ENCODE data around the gene MINDY4. TPM values are rescaled to one million over a fixed set of nuclear protein-coding genes. Genes with fewer than 3 reads are reported as not detected.
A peak's percentile ranks its signal among the peaks of the same experiment; 100 is the strongest.
"Not testable (repeated sequence)": the region's sequence is repeated elsewhere in the genome, so short reads cannot be mapped to it uniquely, and the experiment has no call there.

Gene MINDY4
- total RNA-seq, 1 experiment from 2014 or later, result 3.5 TPM

DNA sequence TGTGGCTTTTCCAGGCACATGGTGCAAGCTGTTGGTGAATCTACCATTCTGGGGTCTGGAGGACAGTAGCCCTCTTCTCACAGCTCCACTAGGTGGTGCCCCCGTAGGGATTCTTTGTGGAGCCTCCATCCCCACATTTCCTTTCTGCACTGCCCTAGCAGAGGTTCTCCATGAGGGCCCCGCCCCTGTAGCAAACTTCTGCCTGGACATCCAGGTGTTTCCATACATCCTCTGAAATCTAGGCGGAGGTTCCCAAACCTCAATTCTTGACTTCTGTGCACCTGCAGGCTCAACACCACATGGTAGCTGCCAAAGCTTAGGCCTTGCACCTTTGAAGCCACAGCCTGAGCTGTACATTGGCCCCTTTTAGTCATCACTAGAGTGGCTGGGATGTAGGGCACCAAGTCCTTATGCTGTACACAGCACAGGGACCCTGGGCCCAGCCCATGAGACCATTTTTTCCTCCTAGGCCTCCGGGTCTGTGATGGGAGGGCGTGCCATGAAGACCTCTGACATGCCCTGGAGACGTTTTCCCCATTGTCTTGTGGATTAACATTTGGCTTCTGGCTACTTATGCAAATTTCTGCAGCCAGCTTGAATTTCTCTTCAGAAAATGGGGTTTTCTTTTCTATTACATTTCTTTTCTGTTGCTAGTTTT, 62.9 kb downstream of the MINDY4 start:
- DNase-seq (ENCODE audit: low spot score), result not testable (repeated sequence)

DNA sequence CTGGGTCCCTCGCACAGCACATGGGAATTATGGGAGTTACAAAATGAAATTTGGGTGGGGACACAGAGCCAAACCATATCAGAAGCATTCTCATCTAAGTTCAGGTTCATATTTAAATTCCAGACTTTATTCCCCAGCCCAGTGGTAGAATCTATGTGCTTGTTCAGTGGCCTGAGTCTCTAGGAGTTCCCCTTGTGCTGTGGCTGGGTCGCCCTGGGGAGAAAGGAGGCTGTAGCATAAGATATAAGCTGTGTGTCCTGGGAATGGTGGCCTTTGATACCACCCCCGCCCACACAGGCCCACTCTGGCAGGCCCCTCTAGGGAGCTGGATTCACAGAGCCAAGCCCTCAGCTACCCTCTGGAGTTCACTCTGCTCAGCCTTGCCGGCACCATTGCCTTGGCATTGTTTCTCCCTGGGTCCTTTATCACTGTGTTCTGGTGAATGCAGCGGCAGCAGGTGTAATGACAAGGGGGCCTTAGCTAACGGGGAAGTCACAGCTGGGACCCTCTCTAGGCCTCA, 64.2 kb downstream of the MINDY4 start:
- no peak for DNase-seq (ENCODE audit: low spot score)

DNA sequence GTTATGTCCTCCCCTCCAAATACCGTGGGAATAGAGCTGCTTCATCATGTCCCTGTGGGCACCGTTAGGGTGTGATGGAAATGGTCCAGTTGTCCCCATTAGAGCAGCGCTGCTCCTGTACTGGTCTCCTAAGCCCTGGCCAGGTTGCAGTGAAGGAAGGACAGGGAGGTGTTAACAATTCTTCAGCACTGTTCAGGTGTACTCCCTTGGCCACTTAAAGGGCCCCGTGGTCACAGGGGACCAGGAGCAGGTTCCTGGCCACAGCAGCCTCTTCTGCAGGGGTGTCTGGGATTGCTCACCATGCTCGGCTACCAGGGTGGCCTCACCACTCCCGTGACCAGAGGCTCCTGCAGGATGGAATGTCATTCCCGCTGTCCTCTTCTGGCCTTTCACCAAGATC, 65.8 kb downstream of the MINDY4 start:
- DNase-seq (ENCODE audit: low spot score), result no peak

DNA sequence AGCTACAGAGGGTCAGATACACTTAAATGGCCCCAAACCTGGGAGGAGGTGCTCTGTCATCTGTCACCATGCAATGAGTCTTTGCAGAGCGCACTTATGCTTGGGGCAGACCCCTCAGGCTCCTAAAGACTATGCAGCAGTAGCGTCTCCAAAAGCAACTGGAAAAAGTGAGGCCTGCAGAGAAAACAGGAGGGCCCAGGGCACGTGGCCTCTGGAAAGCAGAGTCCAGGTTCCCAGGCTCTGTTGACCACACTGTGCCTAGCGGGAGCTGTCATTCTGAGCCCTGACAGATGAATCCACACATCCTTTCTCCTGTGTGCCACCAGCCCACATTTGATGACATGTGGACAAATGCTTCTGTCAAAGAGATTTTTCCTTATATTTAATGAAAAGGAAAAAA, 66.4 kb downstream of the MINDY4 start:
- DNase-seq (ENCODE audit: low spot score), result no peak

DNA sequence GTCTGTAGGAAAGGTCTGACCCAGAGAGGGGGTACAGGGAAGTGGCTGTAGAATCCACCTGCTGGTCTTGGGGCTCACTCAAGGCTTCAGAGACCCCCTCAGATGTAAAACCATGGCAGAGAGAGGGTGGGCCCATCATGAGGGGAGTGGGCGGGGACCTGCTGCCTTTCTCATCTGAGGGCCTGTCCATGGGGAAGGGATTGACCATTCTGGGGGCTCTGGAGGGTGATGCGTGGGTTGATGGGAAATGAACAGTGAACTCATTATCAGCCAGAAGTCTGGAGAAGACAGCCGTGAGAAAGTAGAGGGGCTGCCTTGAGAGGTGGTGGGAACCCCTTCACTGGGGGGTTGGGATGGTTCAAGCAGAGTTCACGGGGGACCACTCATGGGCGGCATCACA, 66.8 kb downstream of the MINDY4 start:
- no peak for DNase-seq (ENCODE audit: low spot score)

DNA sequence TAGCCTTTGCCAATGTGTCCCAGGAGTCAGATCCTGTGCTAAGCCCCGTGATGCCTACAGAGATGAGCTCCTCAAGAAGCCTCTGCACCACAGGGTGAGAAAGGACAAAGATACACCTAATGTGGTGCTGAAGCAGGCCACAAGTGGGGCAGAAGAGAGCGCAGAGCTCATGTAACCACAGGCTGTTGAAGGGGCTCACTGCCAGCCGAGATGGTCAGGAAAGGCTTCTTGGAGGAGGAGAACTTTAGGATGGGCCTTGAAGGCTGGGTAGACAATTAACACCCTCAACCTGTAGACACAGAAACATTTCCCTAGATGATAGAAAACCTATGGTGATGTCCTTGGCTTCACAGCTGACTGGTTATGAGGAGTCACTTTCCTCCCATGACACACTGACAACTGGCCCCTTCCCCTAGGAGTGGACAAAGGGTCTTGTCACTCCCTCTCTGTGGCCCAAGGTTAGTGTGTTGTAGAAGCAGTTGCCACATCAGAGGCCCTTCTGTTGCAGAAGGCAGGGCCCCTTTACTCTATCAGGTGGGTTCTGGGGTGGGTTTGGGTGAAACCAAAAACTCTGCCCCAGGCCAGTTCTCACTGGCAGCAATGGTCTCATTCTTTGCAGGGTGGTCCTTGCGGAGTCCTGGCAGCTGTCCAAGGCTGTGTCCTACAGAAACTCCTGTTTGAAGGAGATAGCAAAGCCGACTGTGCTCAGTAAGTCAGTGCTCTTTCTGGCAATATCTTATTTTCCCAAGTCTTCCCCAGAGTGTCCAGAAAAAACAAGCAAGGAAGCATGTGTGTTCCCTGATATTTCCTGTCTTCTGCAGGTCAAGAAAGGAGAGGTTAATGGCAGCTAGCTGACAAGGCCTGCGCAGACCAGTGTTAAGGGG, 69.2 kb downstream of the MINDY4 start:
- no peak for DNase-seq (ENCODE audit: low spot score)

DNA sequence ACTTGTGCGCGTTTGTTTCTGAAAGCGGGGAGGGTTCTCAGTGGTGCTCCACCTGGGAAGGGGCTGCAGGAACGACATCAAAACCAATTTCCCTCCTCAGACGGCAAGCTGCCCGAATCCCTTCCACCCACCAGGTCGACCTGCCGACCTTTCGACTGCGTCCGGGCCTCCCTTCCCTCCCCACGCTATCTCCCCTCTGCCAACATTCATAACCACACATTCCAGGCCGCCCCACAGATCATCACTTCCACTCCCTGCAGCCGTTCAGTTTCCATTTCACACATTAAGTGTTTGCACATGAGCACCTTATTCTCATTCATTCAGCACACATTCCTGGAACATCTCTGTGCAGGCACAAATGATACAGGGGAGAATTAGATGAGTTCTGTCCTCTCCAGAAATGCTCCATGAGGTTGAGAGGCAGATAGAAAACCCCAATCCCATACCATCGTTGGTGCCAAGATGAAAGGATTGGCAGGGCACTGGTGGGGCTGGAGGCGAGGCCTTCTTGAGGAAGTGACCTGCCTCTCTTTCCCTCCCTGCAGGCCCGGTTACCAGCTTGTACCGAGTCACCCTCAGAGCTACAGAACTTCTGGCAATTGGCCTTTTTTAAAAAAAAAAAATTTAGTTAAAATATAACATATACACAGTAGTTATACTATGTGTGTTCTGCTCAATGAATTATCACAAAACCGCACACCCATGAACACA, 70.0 kb downstream of the MINDY4 start:
- DNase-seq (ENCODE audit: low spot score), result no peak

DNA sequence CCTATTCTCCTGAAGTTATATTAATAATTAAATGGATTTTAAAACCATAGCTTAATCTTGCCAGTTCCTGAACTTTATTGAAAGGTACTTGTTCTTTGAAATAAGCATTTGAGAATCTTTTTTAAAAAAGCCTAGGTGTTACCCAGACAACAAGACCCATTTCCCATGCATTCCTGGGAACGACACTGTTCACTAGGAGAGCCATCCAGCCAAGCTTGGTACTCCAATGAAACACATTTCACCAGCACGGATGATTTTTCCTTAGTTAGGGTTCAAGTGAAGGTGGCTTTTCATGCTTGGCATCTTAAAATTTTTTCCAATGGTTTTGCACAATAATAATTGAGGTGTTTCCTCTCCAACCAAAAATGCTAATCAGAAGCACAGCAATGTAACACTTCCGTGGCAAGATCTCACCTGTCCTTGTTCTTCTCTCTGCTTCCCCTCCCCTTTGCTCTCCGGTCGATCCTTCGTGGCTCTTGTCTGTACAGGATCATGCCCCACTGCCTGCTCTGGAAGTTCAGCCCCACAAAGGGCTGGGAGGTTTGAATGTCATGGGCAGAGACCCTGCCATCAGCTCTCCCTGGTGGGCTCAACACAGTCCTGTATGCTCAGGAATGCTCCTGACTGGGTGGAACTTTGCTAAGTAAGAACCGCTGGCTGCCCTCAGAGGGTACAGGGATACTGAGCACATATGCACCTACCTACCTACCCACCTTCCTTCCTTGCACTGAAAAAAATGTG, 70.8 kb downstream of the MINDY4 start:
- no peak for DNase-seq (ENCODE audit: low spot score)

DNA sequence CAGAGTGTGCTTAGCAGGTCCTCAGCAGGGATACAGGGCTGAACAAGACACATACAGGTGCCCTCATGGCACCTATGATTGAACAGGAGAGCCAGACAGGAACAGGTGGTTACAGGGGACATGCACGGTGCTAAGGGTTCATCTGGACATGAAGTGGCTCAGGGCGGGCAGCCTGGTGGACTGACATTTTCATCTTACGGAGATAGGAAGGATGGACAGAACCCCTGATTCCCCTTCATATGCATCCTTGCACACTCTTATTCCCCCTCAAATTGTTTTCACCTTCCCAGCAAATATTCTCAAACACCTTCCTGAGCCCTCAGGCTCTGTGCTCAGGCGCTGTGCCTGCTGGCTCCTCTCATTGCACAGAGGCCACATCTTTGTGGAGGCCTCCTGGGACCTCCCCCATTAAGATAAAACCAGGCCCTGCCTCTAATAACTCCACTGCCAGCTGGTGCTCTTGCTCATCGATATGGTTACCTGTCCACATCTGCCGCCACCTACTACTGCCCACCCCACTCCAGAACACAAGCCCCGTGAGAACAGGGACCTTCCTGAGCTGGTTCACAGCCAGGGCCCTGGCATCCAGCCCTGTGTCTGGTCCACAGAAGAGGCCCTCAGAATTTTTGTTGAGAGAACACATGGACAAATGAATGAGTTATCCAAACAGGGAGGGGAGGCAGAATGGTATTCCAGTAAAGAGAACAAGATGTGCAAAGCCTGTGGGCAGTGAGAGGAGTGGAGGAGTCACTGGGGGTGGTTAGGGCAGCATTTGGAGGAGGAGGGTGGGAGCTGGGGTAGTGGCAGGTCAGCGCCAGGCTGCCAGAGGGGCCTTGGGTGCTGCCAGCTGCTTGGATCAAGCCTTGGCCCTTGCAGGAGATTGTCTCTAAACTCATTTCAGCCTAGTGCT, 71.6 kb downstream of the MINDY4 start:
- DNase-seq (ENCODE audit: low spot score), result no peak

DNA sequence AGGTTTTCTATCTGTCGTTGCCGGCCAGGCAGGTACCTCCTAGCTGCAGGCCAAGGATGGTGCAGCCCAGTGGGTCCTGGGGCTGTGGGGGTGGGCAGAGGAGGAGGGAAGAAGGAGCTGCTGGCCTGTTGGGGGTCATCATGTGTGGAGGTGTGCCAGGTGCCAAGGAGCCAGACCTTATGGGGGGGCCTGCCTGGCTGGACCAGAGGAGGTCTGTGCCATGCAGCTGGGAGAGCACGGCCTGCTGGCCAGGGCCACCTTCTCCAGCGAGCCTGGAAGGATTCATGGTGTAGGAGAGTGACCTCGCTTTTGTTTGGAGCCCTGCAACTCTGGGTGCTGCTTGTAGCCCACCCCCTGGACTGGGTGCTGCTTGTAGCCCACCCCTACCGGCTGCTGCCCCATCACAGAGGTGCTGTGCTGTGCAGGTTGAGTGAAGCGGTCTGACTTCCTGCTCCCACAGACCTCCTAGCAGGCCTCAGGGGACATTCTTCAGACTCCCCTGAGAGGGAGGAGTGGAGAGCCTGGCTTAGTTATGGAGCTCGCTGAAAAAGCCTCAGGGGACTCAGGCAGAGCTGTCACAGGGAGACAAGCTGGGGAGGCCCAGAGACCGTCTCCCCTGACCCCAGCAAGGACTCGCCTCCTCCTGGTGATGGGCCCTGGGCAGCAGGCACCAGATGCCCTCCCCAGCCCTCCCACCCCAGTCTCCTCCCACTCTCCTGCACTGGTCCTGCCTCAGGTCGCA, 72.7 kb downstream of the MINDY4 start:
- no peak for DNase-seq (ENCODE audit: low spot score)

DNA sequence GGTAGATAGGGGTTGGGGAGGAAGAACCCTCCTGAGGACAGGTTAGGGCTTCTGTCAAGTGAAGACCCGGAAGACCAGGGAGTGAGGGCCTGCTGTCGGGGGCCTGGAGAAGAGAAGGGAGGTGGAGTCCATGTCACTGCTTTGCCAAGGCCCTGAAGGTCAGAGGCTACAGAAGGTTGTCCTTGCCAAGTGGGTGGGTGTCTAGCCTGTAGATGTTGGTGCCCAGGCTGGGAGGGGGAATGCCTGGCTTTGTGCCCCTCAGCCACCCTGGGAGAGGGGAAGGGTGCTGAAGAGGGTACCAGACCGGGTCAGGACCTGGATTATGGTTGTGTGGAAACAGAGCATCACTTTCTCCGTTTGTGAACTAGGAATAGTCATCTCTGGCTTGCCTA, 73.3 kb downstream of the MINDY4 start:
- no peak for DNase-seq (ENCODE audit: low spot score)

DNA sequence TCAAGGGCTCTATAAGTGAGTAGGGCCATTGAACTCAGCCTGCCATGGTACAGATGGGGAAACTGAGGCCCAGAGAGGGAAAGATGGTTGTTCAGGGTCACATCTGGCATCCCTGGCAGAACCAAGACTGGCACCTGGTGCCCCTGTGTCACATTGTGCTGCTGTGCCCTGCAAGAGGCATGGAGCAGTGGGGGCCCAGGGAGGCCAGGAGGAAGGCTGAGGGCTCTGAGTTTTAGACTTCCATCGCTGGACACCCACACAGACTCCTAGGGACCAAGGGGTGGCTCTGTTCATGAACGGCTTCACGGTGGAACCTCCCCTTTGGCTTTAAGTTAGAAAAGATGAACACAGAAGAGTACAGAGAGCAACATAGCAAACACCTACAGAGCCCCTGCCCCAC, 73.7 kb downstream of the MINDY4 start:
- DNase-seq (ENCODE audit: low spot score), result no peak

DNA sequence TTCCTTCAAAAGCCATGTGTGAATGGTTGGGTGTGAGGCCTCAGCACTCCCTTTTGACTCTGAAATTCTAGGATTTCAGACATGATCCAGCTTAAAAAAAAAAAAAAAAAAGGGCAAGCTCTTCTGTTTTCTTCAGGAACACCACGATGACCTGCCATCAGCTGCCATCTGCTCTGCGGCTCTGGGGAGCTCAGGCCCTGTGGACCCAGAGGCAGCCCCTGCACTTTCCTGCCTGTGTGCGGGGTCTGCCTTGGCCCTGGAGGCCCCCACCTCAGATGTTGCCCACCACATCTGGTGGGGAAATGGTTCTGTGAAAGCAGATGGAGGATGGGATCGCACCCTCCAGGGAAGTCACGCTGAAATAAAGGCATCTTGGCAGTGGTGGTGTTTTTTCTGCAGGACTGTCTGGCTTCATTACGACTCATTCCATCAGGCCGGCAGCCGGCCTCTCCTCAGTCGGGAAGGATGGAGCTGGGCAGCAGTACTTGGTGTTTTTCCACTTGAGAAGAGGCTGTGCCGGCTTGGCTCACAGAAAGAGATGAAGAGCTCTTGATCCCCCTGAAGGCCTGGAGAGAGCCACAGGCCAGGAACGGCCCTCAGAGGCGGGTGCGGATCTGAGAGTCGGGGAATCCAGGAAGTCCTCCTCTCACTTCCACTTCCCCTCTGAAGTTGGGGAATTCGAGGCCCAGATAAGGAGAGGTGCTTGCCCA, 74.4 kb downstream of the MINDY4 start:
- peak; percentile 37 for DNase-seq (ENCODE audit: low spot score)

DNA sequence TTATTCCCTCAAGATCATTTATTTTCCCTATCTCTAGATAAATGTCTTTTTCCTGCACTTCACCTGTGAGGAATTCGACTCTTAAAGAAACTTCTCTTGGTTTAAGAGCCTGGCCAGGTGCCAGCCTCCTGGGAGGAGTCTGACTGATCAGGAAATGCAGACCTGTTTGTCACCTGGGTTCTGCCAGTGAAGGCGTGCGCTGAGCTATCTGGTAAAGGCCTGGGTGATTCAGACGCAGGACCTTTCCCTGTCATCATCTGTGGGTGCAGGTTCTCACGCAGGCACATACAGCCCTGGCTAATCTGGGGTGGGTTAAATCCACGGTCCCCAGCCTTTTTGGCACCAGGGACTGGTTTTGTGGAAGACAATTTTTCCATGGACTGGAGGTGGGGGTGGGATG, 75.2 kb downstream of the MINDY4 start:
- DNase-seq (ENCODE audit: low spot score), result peak; percentile 98

DNA sequence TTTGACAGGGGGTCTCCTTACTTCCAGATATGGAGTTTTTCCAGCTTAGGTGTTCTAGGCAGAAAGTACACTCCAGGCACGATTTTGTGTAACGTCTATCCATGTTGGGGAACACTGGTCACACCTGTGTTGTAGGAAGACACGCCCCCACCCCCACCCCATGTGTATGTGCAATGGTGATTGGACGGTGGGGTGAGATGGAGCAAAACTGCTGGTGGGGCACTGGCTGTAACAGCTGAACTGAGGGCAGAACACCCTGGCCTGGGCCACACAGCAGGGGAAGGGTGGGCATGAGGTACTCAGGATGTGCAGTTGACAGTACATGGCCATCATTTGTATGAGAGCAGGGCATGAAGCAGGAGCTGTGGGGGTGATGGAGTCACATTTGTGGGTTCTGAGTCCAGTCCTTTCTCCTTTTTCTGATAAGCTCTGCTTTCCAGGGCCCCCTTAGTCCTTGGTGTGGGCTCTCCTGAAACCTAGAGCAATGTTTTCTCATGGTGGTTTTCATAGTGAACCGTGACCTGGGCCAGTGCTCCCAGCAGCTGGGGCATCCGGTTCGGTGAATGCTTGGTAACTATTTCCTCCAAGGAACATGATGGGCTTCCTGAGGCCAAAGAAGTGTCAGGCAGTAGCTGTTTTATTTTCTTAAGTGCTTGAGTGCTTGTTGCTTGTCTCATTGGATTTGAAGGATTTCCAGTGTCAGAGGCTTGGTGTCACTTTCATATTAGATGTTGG, 77.1 kb downstream of the MINDY4 start:
- no peak for DNase-seq (ENCODE audit: low spot score)

DNA sequence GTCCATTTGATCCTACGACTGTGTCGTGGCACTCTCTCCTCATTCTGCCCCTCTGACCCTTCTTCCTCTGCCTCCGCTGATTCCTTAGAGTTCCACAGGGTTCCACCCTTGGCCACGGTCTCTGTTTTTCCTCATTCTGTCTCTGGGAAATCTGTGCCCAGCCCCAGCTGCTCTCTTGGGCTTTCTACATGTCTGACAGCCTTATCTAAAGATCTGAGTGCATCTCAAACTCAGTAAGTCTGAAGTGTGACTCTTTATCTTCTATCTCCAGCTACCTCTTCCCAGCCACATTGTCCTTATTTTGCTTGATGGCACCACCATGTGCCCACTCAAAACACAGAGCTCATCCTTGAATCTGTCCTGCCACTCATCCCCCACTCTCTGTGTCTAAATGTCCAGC, 78.3 kb downstream of the MINDY4 start:
- DNase-seq (ENCODE audit: low spot score), result no peak

DNA sequence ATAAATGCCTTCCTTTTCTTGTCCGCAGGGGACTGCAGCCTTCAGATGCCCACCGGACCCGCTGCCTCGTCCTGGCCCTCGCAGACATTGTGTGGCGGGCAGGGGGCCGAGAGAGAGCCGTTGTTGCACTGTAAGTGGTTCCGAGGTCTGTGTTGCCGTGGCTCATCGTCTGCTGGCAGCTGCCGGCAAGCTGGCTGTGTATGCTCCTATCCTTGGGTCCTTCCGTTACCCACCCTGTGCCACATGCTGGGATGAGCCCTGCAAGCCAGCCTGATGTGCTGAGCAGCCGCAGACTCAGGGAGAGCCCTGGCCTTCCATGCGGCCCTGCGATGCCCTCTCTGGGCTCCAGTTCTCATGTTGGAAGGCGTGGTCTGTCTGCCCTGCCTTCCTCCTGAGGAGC, 79.2 kb downstream of the MINDY4 start:
- DNase-seq (ENCODE audit: low spot score), result no peak

DNA sequence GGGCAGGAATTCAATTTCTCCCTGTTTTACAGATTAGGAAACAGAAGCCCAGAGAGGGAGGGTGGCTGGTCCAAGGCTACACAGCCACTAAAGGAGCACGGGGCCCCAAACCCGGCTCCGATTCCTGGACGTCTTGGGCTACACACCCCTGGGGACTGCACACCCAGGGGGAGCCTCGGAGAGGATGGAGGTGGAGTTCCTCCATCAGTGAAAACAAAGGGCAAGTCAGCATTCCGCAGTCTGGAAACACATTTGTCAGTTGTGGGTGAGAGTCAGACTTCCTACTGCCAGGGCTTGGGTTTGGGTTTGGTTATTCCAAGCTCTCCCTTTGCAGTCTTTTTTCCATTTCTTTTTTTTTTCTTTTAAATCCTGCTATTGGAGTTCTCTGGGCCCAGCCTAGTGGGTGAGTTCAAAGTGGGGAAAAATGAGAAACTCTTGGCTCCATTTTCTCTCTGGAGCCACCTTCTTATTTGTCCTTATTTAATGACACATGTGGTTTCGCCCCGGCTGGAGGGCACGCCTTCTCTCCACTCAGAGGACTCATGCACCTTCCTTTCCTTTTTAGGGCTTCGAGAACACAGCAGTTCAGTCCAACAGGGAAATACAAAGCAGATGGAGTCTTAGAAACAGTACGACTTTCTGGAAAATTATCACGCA, 80.6 kb downstream of the MINDY4 start:
- DNase-seq (ENCODE audit: low spot score), result no peak

Measured in HT-29 (cell line).